Liver (tissue), 9 donors: ENCODE measurements around the gene REEP1. TPM values are rescaled to one million over a fixed set of nuclear protein-coding genes. Genes with fewer than 3 reads are reported as not detected.

Experiments used
- DNase-seq: peaks from one replicate; pipeline ENCODE4 v3.0.0-alpha.2; 2017; ENCODE audit warnings: low spot score
- H3K27ac ChIP-seq, 2 donors: one replicate each; pipeline ENCODE4 v1.7.0; 2013; ENCODE audit warnings: inconsistent platforms in 2 of 2, low read length in 2 of 2, control low read depth in 1 of 2, low read depth in 1 of 2, mild to moderate bottlenecking in 1 of 2
- H3K27me3 ChIP-seq, 4 donors: one replicate each; pipeline versions ENCODE4 v1.6.1 to v1.7.0; 2013; ENCODE audit warnings: low read length in 3 of 4, inconsistent platforms in 1 of 4, mild to moderate bottlenecking in 1 of 4, moderate library complexity in 1 of 4; ENCODE audit not compliant: control insufficient read depth in 4 of 4, insufficient read depth in 4 of 4
- H3K36me3 ChIP-seq, 4 donors: one replicate each; pipeline versions ENCODE4 v1.6.1 to v1.7.0; 2013; ENCODE audit warnings: low read length in 3 of 4, mild to moderate bottlenecking in 3 of 4, low read depth in 1 of 4, moderate library complexity in 1 of 4; ENCODE audit not compliant: control insufficient read depth in 4 of 4, insufficient read depth in 3 of 4
- H3K4me1 ChIP-seq, 4 donors: one replicate each; pipeline versions ENCODE4 v1.6.1 to v1.7.0; 2013; ENCODE audit warnings: low read length in 3 of 4, mild to moderate bottlenecking in 3 of 4, moderate library complexity in 1 of 4; ENCODE audit not compliant: control insufficient read depth in 4 of 4, insufficient read depth in 4 of 4
- H3K4me3 ChIP-seq, 3 donors: one replicate each; pipeline versions ENCODE4 v1.6.1 to v1.7.0; 2013; ENCODE audit warnings: low read length in 3 of 3, control low read depth in 1 of 3, low read depth in 1 of 3, mild to moderate bottlenecking in 1 of 3
- H3K9ac ChIP-seq, 2 donors: one replicate each; pipeline ENCODE4 v1.7.0; 2013; ENCODE audit warnings: low read length in 2 of 2, mild to moderate bottlenecking in 2 of 2, moderate library complexity in 2 of 2, control low read depth in 1 of 2, low read depth in 1 of 2
- H3K9me3 ChIP-seq, 4 donors: one replicate each; pipeline versions ENCODE4 v1.6.1 to v1.7.0; 2013; ENCODE audit warnings: low read length in 3 of 4; ENCODE audit not compliant: control insufficient read depth in 4 of 4
- FOXA1 ChIP-seq: IDR thresholded peaks from 2 replicates; pipeline ENCODE4 v1.6.1; 2016; ENCODE audit warnings: antibody characterized with exemption
- FOXA2 ChIP-seq: IDR thresholded peaks from 2 replicates; pipeline ENCODE4 v1.6.1; 2016; ENCODE audit warnings: antibody characterized with exemption
- GABPA ChIP-seq, 2 donors: IDR thresholded peaks in 1 of 2; conservative IDR thresholded peaks in 1 of 2; 2 replicates each; pipeline ENCODE4 v1.6.1; 2016; ENCODE audit warnings: antibody characterized with exemption in 2 of 2, mild to moderate bottlenecking in 1 of 2, moderate library complexity in 1 of 2
- HNF4A ChIP-seq, 2 donors: conservative IDR thresholded peaks; 2 replicates each; pipeline ENCODE4 v1.6.1; 2016; ENCODE audit warnings: antibody characterized with exemption in 2 of 2, mild to moderate bottlenecking in 2 of 2
- HNF4G ChIP-seq: IDR thresholded peaks from 2 replicates; pipeline ENCODE4 v1.6.1; 2016; ENCODE audit warnings: antibody characterized with exemption
- JUND ChIP-seq, 2 donors: IDR thresholded peaks; 2 replicates each; pipeline ENCODE4 v1.6.1; 2016; ENCODE audit warnings: antibody characterized with exemption in 2 of 2
- RAD21 ChIP-seq, 2 donors: IDR thresholded peaks; 2 replicates each; pipeline ENCODE4 v1.6.1; 2016; ENCODE audit warnings: antibody characterized with exemption in 2 of 2, mild to moderate bottlenecking in 2 of 2
- REST ChIP-seq: IDR thresholded peaks from 2 replicates; pipeline ENCODE4 v1.6.1; 2016; ENCODE audit warnings: antibody characterized with exemption, mild to moderate bottlenecking
- RXRA ChIP-seq, 2 donors: IDR thresholded peaks; 2 replicates each; pipeline ENCODE4 v1.6.1; 2017 to 2018; ENCODE audit warnings: antibody characterized with exemption in 2 of 2, mild to moderate bottlenecking in 1 of 2
- SP1 ChIP-seq: IDR thresholded peaks from 2 replicates; pipeline ENCODE4 v1.6.1; 2018; ENCODE audit warnings: antibody characterized with exemption, mild to moderate bottlenecking
- TAF1 ChIP-seq: conservative IDR thresholded peaks from 2 replicates; pipeline ENCODE4 v1.6.1; 2016; ENCODE audit warnings: antibody characterized with exemption, mild to moderate bottlenecking
- YY1 ChIP-seq: IDR thresholded peaks from 2 replicates; pipeline ENCODE4 v1.6.1; 2016; ENCODE audit warnings: antibody characterized with exemption, mild to moderate bottlenecking
- WGBS: extraction: QIAGEN DNeasy Blood & Tissue Kit; methylation state at CpG from one replicate; pipeline ENCODE4 v1.1.7; 2013; 5-methylcytosine and 5-hydroxymethylcytosine counted together
- polyA plus RNA-seq, 2 donors: library from polyadenylated mRNA; stranded (reverse) in 1 of 2; unstranded in 1 of 2; fragments of 200-250 nt in 1 of 2; fragments of >200 nt in 1 of 2; fragmentation: Nextera tagmentation in 1 of 2; extraction: Ambion mirVana in 1 of 2; gene quantifications; one replicate each; pipeline versions ENCODE4 v1.2.1 to v1.2.3, GENCODE V29; 2013 to 2015
- total RNA-seq, 2 donors: library from RNA; depleted of rRNA; stranded (reverse); fragments of >200 nt; gene quantifications; one replicate each; pipeline ENCODE4 v1.2.3, GENCODE V29; 2014
- TF ChIP-seq, protein P1 (sequence below): IDR thresholded peaks from 2 replicates; pipeline ENCODE4 v1.6.1; 2016; ENCODE audit warnings: antibody characterized with exemption
- TF ChIP-seq, protein P2 (sequence below): IDR thresholded peaks from 2 replicates; pipeline ENCODE4 v1.6.1; 2016; ENCODE audit warnings: antibody characterized with exemption
- donor health status: healthy.
- donor health status: healthy.
- donor health status: healthy.
- donor health status: healthy.
- donor health status: healthy.

REEP1 gene
- total and polyA plus RNA-seq, 4 donors, result 0.46 to 1.7 (median 0.89) TPM

DNA sequence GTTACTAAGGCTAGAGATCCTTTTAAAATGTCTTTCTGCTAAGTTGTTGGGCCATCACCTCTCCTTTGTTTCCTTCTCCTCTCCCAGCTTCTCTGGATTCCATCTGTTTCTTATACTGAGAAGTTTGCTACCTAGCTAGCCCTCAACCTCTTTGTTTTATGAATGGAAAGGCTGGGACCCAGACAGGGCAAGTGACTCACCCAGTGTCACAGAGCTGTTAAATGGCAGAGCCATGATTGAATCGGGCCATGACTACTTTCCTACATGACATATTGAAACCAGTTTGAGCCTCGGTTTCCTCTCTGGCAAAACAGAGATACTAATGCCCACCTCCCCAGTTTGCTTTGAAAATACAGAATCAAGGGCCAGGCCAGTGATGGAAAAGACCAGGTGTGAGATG is 24.1 kb downstream of the REEP1 start (continued):
- TF ChIP-seq REST, result no peak
- no peak for TF ChIP-seq JUND (IDR thresholded peaks at IDR 0.05)
- TF ChIP-seq, protein P1, sequence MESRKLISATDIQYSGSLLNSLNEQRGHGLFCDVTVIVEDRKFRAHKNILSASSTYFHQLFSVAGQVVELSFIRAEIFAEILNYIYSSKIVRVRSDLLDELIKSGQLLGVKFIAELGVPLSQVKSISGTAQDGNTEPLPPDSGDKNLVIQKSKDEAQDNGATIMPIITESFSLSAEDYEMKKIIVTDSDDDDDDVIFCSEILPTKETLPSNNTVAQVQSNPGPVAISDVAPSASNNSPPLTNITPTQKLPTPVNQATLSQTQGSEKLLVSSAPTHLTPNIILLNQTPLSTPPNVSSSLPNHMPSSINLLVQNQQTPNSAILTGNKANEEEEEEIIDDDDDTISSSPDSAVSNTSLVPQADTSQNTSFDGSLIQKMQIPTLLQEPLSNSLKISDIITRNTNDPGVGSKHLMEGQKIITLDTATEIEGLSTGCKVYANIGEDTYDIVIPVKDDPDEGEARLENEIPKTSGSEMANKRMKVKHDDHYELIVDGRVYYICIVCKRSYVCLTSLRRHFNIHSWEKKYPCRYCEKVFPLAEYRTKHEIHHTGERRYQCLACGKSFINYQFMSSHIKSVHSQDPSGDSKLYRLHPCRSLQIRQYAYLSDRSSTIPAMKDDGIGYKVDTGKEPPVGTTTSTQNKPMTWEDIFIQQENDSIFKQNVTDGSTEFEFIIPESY, result no peak
- TF ChIP-seq FOXA2, result no peak
- no peak for TF ChIP-seq FOXA1
- TF ChIP-seq RXRA (IDR thresholded peaks at IDR 0.05), result no peak

DNA sequence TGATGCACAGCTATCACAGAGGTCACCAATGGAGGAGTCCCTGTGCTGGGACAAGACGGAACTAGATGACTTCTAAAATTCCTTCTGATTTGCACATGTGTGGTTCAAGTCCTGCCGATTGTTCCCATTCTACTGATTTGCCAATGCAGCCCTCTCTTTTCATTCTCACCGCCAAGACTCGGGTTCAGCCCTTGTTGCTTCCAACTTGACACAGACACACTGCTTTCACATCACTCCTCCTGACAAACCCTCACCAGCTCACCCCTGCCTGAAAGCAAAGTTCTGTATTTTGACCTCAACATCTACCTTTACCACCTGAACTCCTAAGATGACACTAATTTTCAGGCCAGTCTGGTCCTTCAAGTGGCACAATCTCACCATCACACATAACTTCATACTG is 25.5 kb downstream of the REEP1 start:
- DNase-seq, result no peak
- no peak overlapping the region for H3K9ac ChIP-seq

More for the DNA sequence above, 25.5 kb downstream of the REEP1 start:
- H3K4me1 ChIP-seq, result no peaks in the 10 kb centered on the region
- H3K4me3 ChIP-seq, result no peak overlapping the region
- H3K27ac ChIP-seq, result no peak overlapping the region
- 94% methylated on average over 4 of the region's 4 CpGs for WGBS
- no peaks in the 10 kb centered on the region for H3K27me3 ChIP-seq
- TF ChIP-seq HNF4A (conservative IDR thresholded peaks at IDR 0.05), result no peak
- TF ChIP-seq SP1, result no peak
- no peak for TF ChIP-seq RAD21 (IDR thresholded peaks at IDR 0.05)
- TF ChIP-seq REST, result no peak
- TF ChIP-seq, protein P2, sequence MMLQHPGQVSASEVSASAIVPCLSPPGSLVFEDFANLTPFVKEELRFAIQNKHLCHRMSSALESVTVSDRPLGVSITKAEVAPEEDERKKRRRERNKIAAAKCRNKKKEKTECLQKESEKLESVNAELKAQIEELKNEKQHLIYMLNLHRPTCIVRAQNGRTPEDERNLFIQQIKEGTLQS, result no peak
- no peak for TF ChIP-seq TAF1
- TF ChIP-seq, protein P1, result no peak
- no peak for TF ChIP-seq RXRA (IDR thresholded peaks at IDR 0.05)
- TF ChIP-seq FOXA1, result no peak
- no peak for TF ChIP-seq HNF4G
- no peak for TF ChIP-seq YY1
- TF ChIP-seq JUND (IDR thresholded peaks at IDR 0.05), result no peak
- TF ChIP-seq FOXA2, result no peak
- no peak for TF ChIP-seq GABPA (IDR thresholded peaks at IDR 0.05 in 1 of 2, conservative IDR thresholded peaks at IDR 0.05 in 1 of 2)
- no peaks in the 10 kb centered on the region for H3K36me3 ChIP-seq
- no peaks in the 10 kb centered on the region for H3K9me3 ChIP-seq
